Thyroid gland (tissue), 4 donors: Measurements from ENCODE around the gene ARMH1.

Experiments
- POLR2A ChIP-seq, 2 donors: fragments of 450-650 bp; IDR thresholded peaks; one replicate each; pipeline ENCODE4 v1.6.1; 2017; ENCODE audit warnings: antibody characterized with exemption in 2 of 2, mild to moderate bottlenecking in 2 of 2, moderate library complexity in 1 of 2
- TF ChIP-seq, protein P1 (sequence below), 6 experiments: fragments of 200-600 bp in 3 of 6; fragments of 450-650 bp in 3 of 6; sonication (generic) in 3 of 6; IDR thresholded peaks; one replicate each; pipeline ENCODE4 v1.5.1; 2016 to 2019; ENCODE audit warnings: antibody characterized with exemption in 6 of 6, mild to moderate bottlenecking in 2 of 6, inconsistent platforms in 1 of 6, moderate library complexity in 1 of 6

DNA sequence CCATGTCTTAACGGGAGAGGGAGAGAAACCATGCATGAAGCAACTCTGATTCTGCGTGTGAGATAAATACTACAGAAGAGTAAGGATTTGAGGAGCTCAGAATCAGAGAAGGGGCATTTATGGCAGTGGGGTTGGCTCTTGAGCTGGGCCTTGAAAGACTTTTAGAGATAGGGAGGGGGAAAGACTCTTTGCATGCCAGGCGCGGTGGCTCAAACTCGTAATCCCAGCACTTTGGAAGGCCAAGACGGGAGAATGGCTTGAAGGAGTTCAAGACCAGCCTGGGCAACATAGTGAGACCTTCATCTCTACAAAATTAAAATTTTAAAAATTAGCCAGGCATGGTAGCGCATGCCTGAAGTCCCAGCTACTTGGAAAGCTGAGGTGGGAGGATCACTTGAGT, 672 bp downstream of the ARMH1 start:
- TF ChIP-seq, protein P1, sequence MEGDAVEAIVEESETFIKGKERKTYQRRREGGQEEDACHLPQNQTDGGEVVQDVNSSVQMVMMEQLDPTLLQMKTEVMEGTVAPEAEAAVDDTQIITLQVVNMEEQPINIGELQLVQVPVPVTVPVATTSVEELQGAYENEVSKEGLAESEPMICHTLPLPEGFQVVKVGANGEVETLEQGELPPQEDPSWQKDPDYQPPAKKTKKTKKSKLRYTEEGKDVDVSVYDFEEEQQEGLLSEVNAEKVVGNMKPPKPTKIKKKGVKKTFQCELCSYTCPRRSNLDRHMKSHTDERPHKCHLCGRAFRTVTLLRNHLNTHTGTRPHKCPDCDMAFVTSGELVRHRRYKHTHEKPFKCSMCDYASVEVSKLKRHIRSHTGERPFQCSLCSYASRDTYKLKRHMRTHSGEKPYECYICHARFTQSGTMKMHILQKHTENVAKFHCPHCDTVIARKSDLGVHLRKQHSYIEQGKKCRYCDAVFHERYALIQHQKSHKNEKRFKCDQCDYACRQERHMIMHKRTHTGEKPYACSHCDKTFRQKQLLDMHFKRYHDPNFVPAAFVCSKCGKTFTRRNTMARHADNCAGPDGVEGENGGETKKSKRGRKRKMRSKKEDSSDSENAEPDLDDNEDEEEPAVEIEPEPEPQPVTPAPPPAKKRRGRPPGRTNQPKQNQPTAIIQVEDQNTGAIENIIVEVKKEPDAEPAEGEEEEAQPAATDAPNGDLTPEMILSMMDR (IDR thresholded peaks at IDR 0.05): no peak
- TF ChIP-seq POLR2A (IDR thresholded peaks at IDR 0.05): no peak
